GM13976 (cell line): Measurements from ENCODE around the gene AKT2.

Experiments used
- DNase-seq: peaks from one replicate; pipeline ENCODE4 v3.0.0; 2012; ENCODE audit warnings: low spot score
- CTCF ChIP-seq: IDR thresholded peaks from 2 replicates; pipeline ENCODE4 v1.5.1; 2012; ENCODE audit warnings: borderline replicate concordance, mild to moderate bottlenecking; ENCODE audit not compliant: insufficient read depth; ENCODE audit errors: extremely low read depth, missing control alignments, control extremely low read depth
- in situ Hi-C: fragments of 300-500 bp; cut with MboI; formaldehyde crosslinking; loops from one replicate; pipeline ENCODE4 v1.12.0; 2022; ENCODE audit warnings: low sequenced_read_pairs, mixed read lengths, inconsistent platforms; ENCODE audit not compliant: unreplicated experiment

Gene AKT2

GRCh38 chr19:40249781-40250180 lies 35.4 kb downstream of the AKT2 start:
- DNase-seq = no peak
- TF ChIP-seq CTCF = no peak
- in situ Hi-C loops = loop anchor here (25.0 kb wide), 1 partner anchor 362 kb away; no protein-coding TSS in a partner anchor

- in situ Hi-C loops = loop anchor here (25.0 kb wide), 1 partner anchor 362 kb away; no protein-coding TSS in a partner anchor
- no peak for DNase-seq
- no peak for TF ChIP-seq CTCF
These were observed 35.9 kb downstream of the AKT2 start for GRCh38 chr19:40249201-40249600.

GRCh38 chr19:40247735-40248262 lies 37.3 kb downstream of the AKT2 start:
- in situ Hi-C loops = loop anchor here (25.0 kb wide), 1 partner anchor 360 kb away; no protein-coding TSS in a partner anchor
- DNase-seq = no peak
- no peak for TF ChIP-seq CTCF

- no peak for DNase-seq
- in situ Hi-C loops = loop anchor here (25.0 kb wide), 1 partner anchor 360 kb away; no protein-coding TSS in a partner anchor
- no peak for TF ChIP-seq CTCF
These were observed 38.0 kb downstream of the AKT2 start for GRCh38 chr19:40247178-40247577.

GRCh38 chr19:40246292-40247073 lies 38.7 kb downstream of the AKT2 start:
- no peak for DNase-seq
- in situ Hi-C loops = loop anchor here (25.0 kb wide), 1 partner anchor 359 kb away; no protein-coding TSS in a partner anchor
- TF ChIP-seq CTCF = no peak

- in situ Hi-C loops = loop anchor here (25.0 kb wide), 1 partner anchor 358 kb away; no protein-coding TSS in a partner anchor
- TF ChIP-seq CTCF = no peak
- no peak for DNase-seq
These were observed 39.5 kb downstream of the AKT2 start for GRCh38 chr19:40245506-40246128.
